Purkinje cell (primary cell): ENCODE measurements around the gene TRIP10. TPM values are rescaled to one million over a fixed set of nuclear protein-coding genes. Genes with fewer than 3 reads are reported as not detected.

Experiments
- polyA plus RNA-seq: library from polyadenylated mRNA; unstranded; fragments of >200 nt; fragmentation: Nextera tagmentation; gene quantifications from 2 replicates; pipeline ENCODE4 v1.2.1, GENCODE V29; 2014

The TRIP10 gene
- not detected in 2 replicates for polyA plus RNA-seq

GRCh38 chr19:6739390-6739882 is at the start of gene TRIP10:
TSS of gene TRIP10 (plus strand) at chr19:6739680. CDS start at chr19:6739762, 82 bp downstream.

DNA sequence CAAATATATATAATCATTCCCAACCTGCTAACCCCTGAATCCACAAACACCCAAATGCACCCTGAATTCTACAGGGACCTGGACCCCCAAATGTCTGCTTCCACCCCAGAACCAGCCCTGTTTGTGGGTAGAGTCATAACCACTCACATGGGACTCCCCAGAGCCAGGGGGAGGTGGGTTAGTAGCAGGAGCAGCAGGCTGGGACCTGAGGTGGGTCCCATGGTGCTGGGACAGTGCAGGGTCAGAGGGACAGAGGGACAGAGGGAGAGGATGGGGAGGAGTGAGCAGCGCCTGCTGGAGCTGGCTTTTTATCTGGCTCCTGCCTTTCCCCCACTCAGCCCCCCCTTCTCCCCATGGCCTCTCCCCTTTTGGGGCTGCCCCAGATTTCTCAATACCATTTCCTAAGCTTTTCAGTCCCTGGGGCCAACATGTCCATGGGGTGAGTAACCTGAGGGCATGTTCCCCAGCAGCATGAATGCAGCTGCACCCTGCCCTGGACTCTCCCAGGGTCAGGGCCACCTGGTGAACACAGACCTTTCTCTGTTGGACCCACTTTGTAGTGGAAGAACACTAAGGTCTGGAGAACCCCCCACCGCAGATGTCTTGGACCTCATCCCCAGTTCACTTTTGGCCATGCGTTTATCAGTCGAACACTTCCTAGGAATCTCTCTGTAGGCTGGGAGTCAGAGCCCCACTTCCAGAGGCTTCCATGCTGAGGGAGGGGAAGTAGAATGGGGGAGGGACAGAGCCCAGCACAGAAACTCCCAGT is 18.9 kb upstream of the TRIP10 start, which contains the start of gene C3:
C3 (minus strand) TSS at position 282 of the 769 bp plus-strand sequence; CDS start at position 221, 61 bp downstream.

DNA sequence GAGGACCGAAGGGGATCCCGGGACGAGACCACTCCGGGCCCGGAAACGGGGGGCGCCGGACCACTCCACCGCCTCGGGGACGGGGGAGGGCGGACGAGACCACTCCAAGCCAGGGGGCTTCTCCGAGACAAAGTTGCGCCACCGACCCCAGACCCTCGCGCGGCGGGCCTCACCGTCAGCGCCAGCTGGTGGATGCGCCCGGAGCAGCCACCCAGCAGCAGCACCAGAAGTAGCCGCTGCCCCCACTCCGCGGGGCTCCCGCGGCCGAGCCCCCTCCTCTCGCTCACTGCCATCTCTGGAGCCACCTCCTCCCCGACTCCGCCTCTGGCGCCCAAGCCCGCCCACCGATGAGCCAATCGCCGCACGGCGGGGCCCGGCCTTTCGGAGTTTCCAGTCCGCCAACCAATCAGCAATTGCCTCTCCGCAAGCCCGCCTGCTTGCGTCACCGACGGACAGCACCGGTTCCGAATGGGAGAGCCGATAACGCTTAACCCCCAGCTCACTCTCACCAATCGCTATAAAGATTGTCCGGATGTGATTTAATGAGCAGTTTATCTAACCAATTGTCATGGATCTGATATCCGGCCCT is 2.1 kb upstream of the TRIP10 start, which contains the start of gene GPR108:
GPR108 (minus strand) TSS at position 297 of the 589 bp plus-strand sequence; CDS start at position 293, 4 bp downstream.

GRCh38 chr19:6767357-6768235 is 28.1 kb downstream of the TRIP10 start, which contains the start of gene SH2D3A:
TSS of gene SH2D3A (minus strand) at chr19:6767435. CDS start at chr19:6763748, 3,687 bp downstream.

DNA sequence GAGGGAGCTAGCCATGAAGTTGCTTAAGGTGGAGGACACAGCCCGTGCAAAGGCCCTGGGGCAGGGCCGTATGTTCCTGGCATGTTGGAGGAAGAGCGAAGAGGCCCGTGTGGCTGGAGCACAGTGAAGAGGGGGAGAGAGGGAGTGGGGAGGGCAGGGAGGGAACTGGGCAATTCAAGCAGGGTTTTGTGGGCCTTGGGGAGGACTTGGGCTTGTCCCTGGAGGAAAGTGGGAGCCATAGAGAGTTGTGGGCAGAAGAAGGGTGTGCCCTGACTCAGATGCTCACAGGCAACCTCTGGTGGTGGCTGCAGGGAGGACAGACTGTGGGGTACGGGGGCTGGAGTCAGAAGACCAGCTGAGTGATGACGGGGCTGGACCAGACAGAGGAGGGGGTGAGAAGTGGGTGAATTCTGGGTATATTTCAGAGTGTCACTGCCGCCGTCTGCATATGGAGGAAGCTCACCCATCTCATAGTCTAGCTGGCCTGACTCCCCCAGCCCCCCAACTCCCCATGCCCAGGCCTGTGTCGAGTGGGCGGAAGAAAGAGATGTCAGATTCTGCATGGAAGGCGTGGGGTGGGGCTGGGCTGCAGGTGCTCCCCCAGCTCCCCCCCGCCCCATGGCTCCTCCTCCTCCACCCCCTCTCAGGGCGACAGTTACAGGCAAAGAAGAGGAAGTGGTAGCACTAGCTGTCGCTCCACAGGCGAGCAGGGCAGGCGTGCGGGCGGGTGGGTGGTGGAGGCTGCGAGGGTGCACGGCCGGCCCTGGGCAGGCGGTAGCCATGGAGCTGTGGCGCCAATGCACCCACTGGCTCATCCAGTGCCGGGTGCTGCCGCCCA is 32.8 kb downstream of the TRIP10 start, which contains the start of gene VAV1:
VAV1 (plus strand) TSS at position 681 of the 838 bp plus-strand sequence; CDS start at position 781, 100 bp downstream.

Other genes starting within 250 kb of the TRIP10 start
- 28.2 and 83.7 TPM in 2 replicates for gene TUBB4A, start 237.4 kb upstream of the TRIP10 start, polyA plus RNA-seq
- gene TNFSF9, start 208.7 kb upstream of the TRIP10 start, polyA plus RNA-seq, result 0.14 and 1.9 TPM in 2 replicates
- 2.3 TPM in 1 of 2 replicates, not detected in the other for gene CD70, start 148.5 kb upstream of the TRIP10 start, polyA plus RNA-seq
- not detected in 2 replicates for gene TNFSF14, start 69.5 kb upstream of the TRIP10 start, polyA plus RNA-seq
- gene C3, start 19.0 kb upstream of the TRIP10 start, polyA plus RNA-seq, result 0.52 and 2.7 TPM in 2 replicates
- gene GPR108, start 2.1 kb upstream of the TRIP10 start, polyA plus RNA-seq, result 7.2 and 11.7 TPM in 2 replicates
- gene SH2D3A, start 27.8 kb downstream of the TRIP10 start, polyA plus RNA-seq, result not detected in 2 replicates
- 0.12 TPM in 1 of 2 replicates, not detected in the other for gene VAV1, start 33.0 kb downstream of the TRIP10 start, polyA plus RNA-seq
- not detected in 2 replicates for gene ADGRE1, start 147.9 kb downstream of the TRIP10 start, polyA plus RNA-seq